ENCODE results near the gene SYCP3. TPM values are rescaled to one million over a fixed set of nuclear protein-coding genes. Genes with fewer than 3 reads are reported as not detected.

SYCP3 gene
- total RNA-seq, 2 donors from 2014 or later, result 0.35 TPM; not detected in 1

DNA sequence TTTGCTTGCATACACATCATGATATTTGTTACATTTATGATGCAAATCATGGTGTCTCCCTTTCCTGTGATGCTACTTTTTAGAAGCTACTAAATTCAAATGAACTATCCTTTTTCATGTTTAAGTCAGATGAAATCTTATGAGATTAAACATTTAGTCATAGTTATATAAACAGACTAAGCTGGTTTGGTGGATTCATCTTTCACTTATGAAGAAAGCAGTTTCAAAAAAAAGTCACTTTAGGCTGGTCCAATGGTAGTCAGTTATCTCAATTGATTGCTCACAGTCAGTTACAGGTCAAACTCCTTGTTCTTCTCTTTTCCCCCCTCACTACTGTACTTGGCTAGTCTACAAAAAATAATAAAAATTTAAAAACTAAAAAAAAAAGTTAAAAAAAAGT, 19.7 kb downstream of the SYCP3 start:
- Histone ChIP-seq H3K27ac (no peak overlapping the region), H3K36me3 (no peaks in the 10 kb centered on the region), H3K4me3 (no peak overlapping the region), H3K9me3 (no peaks in the 10 kb centered on the region), H3K4me1 (no peaks in the 10 kb centered on the region), H3K27me3 (no peaks in the 10 kb centered on the region), H3K9ac (ENCODE audit: low read depth in 2 of 2, low read length in 2 of 2) (no peak overlapping the region)
- DNase-seq, result no peak
- intact Hi-C loops (cut with DNase I), result no loop called here
- TF ChIP-seq, protein P1, sequence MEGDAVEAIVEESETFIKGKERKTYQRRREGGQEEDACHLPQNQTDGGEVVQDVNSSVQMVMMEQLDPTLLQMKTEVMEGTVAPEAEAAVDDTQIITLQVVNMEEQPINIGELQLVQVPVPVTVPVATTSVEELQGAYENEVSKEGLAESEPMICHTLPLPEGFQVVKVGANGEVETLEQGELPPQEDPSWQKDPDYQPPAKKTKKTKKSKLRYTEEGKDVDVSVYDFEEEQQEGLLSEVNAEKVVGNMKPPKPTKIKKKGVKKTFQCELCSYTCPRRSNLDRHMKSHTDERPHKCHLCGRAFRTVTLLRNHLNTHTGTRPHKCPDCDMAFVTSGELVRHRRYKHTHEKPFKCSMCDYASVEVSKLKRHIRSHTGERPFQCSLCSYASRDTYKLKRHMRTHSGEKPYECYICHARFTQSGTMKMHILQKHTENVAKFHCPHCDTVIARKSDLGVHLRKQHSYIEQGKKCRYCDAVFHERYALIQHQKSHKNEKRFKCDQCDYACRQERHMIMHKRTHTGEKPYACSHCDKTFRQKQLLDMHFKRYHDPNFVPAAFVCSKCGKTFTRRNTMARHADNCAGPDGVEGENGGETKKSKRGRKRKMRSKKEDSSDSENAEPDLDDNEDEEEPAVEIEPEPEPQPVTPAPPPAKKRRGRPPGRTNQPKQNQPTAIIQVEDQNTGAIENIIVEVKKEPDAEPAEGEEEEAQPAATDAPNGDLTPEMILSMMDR (IDR thresholded peaks at IDR 0.05), result no peak

DNA sequence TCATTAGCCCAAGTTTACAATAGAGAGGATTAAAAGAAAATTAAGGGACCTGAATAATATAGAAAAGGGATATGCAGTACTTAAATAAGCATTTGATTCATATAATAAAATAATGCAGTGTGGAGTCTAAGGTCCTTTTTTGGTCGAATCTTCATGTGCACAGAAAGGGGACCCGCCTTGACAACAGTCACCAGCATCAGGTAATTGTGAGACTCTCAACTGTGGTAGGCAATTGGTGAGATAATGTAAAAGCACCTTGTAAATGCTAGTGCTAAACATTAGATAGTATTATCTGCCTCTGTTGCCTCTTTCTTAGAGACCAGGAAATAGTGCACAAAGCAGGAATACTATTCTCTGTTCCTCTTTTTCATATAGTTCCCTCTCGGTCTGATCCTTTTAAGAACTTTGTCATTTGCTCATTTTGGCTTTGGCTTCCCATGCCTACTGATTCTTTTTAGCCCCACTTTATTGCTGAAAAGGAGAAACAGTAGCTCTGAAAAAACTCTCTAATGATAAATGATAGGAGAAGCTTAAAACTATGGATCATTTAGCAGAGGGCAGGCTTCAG, 24.3 kb downstream of the SYCP3 start:
- H3K36me3 ChIP-seq, result no peaks in the 10 kb centered on the region
- H3K4me3 ChIP-seq, result no peak overlapping the region
- H3K27ac ChIP-seq, result peak overlapping the region; percentile 62
- no peaks in the 10 kb centered on the region for H3K9me3 ChIP-seq
- no peak overlapping the region for H3K9ac ChIP-seq (ENCODE audit: low read depth in 2 of 2, low read length in 2 of 2)
- TF ChIP-seq, protein P1 (IDR thresholded peaks at IDR 0.05), result no peak
- DNase-seq, result no peak
- H3K4me1 ChIP-seq, result no peaks in the 10 kb centered on the region
- intact Hi-C loops (cut with DNase I), result no loop called here
- H3K27me3 ChIP-seq, result no peaks in the 10 kb centered on the region

DNA sequence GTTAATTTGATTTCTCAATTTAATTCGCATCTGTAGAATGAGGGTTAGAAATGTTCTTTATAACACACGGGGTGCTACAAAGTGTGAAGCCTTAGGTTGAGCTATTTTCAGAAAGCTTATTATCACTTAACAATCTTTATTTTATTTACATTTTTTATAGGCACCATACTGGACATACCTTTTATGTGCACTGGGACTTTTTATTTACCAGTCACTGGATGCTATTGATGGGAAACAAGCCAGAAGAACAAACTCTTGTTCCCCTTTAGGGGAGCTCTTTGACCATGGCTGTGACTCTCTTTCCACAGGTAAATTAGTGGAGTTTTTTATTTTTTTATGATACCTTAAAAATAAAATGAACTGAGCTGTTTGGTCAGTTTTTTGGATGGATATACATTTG, 25.3 kb downstream of the SYCP3 start:
- Histone ChIP-seq H3K4me3 (no peak overlapping the region), H3K27ac (peak overlapping the region; percentile 62), H3K36me3 (no peaks in the 10 kb centered on the region), H3K9ac (ENCODE audit: low read depth in 2 of 2, low read length in 2 of 2) (no peak overlapping the region), H3K4me1 (no peaks in the 10 kb centered on the region), H3K27me3 (no peaks in the 10 kb centered on the region), H3K9me3 (no peaks in the 10 kb centered on the region)
- TF ChIP-seq, protein P1 (IDR thresholded peaks at IDR 0.05), result no peak
- intact Hi-C loops (cut with DNase I), result no loop called here
- no peak for DNase-seq

DNA sequence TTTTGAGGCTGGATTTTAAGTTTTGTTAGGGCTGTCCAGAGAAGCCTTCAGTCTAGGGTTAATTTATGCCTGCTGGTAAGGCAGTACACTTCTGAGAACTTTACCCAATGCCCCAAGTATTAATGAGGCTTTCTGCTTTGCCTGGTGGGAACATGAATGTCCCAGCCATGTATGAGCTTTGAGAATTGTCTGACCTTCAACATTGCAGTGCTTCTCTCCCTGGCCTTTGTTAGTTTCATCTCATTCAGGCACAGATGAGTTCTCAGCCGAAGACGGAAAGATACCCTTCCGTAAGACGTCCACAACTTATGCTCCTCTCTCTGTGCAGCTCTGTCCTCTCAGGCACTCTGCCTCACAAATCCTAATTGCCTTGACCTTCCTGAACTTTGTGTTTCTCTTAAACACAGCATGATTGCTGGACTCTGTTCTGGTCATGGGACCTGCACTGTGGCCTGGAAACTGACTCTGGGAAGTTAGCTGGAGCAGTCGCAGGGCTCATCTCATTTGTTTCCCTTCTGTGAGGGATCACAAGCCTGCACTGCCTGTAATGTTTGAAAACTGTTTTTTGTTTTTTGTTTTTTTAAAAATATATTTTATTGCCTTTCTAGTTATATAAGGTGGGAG, 26.1 kb downstream of the SYCP3 start:
- no peaks in the 10 kb centered on the region for H3K27me3 ChIP-seq
- intact Hi-C loops (cut with DNase I), result no loop called here
- H3K4me3 ChIP-seq, result no peak overlapping the region
- H3K27ac ChIP-seq, result peak overlapping the region; percentile 62
- peak overlapping the region in 1 of 2 donors; percentile 41 for H3K9ac ChIP-seq (ENCODE audit: low read depth in 2 of 2, low read length in 2 of 2)
- no peaks in the 10 kb centered on the region for H3K9me3 ChIP-seq
- TF ChIP-seq, protein P1 (IDR thresholded peaks at IDR 0.05), result no peak
- DNase-seq, result peak; percentile 77
- H3K4me1 ChIP-seq, result no peaks in the 10 kb centered on the region
- H3K36me3 ChIP-seq, result no peaks in the 10 kb centered on the region

DNA sequence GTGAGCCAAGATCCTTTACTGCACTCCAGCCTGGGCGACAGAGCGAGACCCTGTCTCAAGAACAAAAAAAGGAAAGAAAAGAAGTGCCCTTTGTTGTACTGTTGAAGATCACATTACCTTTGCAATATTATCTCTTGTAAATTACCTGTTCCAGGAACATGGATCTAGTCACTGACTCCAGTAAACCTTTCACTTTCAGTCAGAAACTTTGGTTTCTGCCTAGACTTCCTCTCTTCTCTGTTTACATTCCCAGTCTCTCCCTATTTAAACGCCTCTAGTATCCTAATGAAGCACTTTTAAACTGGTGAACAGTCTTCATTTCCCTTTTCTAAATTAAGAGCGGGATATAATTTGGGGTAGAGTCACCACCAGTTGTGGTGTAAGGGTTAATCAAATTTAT, 29.0 kb downstream of the SYCP3 start:
- H3K27ac ChIP-seq, result peak overlapping the region; percentile 50
- H3K36me3 ChIP-seq, result no peaks in the 10 kb centered on the region
- H3K4me1 ChIP-seq, result no peaks in the 10 kb centered on the region
- H3K9me3 ChIP-seq, result no peaks in the 10 kb centered on the region
- no peak overlapping the region for H3K9ac ChIP-seq (ENCODE audit: low read depth in 2 of 2, low read length in 2 of 2)
- DNase-seq, result no peak
- H3K27me3 ChIP-seq, result no peaks in the 10 kb centered on the region
- TF ChIP-seq, protein P1 (IDR thresholded peaks at IDR 0.05), result no peak
- intact Hi-C loops (cut with DNase I), result no loop called here
- no peak overlapping the region for H3K4me3 ChIP-seq

Measured in colonic mucosa (tissue), 4 donors.